Activated CD4-positive, CD25-positive, alpha-beta regulatory T cell treated with anti-CD3 and anti-CD28 coated beads, Interleukin-2, amount 50 U/mL, for 16 hours (primary cell): ENCODE results near the gene HASPIN.

Experiments used
- DNase-seq: peaks from one replicate; pipeline ENCODE4 v3.0.0-alpha.2; 2020; ENCODE audit warnings: low read depth, low spot score

HASPIN gene

DNA sequence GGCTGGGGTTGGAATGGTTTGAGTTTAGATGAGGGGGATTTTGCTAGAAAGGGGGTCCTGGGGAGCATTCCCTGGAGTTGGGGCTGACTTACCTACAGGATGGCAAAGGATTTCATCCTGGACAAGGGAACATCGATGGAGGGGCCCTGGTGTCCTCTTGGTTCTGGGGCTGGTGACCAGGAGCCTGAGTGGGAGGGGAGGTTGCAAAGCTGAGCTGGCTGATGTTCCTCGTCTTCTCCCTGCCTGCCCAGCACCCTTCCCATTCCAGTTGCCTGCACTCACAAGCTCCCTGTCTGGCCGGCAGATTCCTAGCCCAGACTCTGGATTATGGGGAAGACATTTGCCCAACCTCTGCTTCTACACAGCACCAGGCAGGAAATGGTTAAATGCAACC is 40.1 kb downstream of the HASPIN start:
- DNase-seq = no peak

DNA sequence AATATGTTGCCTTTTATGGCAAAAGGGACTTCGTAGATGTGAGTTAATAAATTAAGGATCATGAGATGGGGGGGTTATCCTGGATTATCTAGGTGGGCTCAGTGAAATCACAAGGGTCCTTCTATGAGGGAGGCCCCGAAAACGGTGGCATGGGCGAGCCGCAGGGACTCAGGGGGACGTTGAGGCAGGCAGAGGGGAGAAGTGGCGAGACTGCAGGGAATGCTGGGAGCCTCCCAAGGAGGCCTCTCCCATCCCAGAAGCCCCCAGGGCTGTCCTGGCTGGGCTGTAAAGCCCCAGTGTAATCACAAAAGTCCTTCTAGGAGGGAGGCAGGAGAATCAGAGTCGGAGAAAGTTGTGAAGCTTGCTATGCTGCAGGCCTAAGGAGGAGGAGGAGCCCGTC is 42.3 kb downstream of the HASPIN start:
- no peak for DNase-seq

DNA sequence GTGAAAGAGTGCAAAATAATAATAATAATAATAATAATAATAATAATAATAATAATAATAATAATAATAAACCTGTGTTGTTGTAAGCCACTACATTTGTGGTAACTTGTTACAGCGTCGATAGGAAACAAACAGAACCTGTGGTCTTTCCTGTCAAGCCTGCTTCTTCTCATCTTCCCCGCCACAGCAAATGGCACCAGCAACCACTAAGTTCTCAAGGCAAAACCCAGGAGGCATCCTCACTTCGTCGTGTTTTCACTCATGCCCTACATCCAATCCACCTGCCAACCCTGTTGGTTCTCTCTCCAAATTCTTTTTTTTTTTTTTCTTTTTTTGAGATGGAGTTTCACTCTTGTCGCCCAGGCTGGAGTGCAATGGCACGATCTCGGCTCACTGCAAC is 43.1 kb downstream of the HASPIN start:
- DNase-seq = no peak

DNA sequence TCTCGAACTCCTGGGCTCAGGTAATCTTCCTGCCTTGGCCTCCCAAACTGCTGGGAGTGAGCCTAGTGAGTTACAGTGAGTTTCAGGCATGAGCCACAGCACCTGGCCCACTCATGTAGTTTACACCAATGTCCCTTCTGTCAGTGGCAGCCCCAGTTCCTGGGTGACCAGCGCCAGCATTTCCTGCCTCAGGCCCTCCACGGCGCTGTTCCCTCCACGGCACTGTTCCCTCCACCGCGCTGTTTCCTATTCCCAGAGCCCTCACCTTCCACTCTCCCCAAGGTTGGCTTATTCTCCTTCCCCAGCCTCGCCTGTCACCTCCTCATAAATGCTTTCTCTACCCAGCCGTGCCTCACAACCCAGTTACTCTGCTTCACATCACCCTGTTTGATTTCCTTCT is 44.6 kb downstream of the HASPIN start:
- no peak for DNase-seq

DNA sequence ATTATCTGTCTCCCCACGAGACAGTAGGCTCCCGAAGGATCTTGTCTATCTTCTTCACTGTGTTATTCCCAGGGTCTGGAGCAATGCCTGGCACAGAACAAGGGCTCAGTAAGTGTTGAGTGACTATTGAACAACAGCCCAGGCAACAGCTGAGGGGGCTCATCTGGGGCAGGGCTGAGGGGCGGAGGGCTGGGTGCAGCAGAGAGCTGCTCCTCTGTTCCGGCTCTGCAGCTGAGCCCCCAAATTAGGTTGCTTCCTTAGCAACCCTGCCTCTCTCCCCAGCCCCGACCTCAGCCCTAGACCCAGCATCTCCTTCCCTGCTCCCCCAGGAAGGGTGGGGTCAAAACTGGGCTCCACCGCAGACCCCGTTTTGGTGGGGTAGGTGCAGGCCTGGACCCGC is 45.1 kb downstream of the HASPIN start:
- no peak for DNase-seq

DNA sequence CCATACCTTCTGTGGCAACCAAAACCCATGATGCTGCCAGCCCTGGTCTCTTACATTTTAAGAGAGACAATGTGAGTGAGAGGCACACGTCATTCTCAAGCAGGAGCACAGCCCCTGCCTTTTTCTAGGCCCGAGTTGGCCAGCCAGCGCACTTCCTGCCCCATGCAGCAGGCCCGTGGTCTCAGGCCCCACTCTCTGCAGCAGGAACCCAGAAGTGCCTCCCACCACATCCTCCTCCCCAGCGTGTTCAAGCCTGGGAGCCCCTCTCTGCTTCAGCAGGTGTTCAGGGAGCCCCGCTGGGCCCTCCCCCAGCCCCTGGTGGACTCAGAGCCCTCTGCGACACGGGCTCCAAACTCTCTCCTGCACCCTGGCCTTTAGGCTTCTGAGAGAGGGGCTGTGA is 46.8 kb downstream of the HASPIN start:
- DNase-seq = no peak

DNA sequence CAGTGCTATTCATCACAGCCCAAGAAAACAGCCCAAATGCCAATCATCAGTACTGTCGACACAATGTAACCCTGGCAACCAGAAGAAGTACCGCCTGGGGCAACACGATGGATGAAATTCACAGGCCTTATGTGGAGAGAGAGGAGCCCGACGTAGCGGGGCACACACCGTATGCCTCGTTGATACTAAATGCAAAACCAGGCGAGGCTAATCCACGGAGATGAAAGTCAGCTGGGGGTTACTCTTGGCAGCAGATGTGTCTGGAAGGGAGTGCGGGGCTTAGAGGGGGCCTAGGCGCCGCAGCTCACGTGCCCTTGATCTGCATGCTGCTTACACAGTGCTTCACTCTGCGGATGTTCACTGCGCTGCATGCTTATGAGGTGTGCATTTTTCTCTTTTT is 47.4 kb downstream of the HASPIN start:
- DNase-seq = no peak

DNA sequence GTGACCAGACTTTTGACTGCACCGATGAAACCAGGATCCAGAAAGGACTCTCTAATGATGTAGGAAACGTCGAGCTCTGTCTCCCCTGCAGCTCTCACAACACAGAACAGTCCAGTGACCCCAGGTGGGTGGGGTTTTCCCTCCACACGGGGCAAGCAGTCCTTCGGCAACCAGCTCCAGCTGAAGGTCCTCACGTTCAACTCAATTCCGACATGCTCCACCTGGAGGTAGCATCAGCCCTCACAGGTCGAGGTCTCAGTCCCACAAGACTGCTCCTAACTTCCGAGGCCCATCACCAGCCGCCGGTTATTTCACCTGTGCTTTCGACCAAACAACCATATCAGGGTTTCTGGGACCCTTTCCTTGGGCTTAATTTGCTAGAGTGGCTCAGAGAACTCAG is 49.1 kb downstream of the HASPIN start:
- no peak for DNase-seq

DNA sequence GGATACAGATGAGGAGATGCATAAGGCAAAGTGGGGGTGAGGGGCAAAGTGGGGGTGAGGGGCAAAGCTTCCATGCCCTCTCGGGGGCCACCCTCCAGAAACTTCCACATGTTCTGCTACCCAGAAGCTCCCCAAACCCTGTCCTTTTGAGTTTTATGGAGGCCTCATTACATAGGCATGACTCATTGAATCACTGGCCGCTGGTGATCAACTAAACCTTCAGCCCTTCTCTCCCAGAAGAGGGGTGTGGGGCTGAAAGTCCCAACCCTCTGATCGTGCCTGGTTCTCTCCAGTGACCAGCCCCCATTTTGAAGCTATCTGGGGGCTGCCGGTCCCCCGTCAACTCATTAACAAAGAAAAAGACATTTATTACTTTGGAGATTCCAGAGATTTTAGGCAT is 49.8 kb downstream of the HASPIN start:
- no peak for DNase-seq

DNA sequence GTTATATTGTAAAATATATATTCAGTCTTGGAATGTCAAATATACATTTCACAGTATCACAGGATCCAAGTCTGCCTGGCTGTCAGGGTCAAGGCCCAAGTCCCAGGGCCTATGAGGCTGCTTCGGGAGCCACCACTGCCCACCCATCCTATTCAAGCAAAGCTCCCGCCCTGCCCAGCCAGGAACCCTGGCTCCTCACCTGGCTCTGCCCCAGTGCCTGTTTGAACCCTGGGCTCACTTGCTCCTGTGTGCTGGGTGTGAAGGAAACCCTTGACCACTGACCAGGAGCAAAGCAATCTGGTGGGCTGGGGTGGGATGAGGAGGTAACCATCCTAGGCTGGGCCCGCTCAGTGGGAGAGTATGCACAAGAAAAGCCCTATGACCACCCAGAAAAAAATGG is 50.3 kb downstream of the HASPIN start:
- DNase-seq = no peak
